GM12873 (cell line): ENCODE measurements around the gene S100A10.

ENCODE experiments used
- TF ChIP-seq, protein P1 (sequence below): IDR thresholded peaks from 2 replicates; pipeline ENCODE4 v1.5.1; 2012; ENCODE audit warnings: low read depth, mild to moderate bottlenecking, moderate library complexity, low read length, control low read depth; ENCODE audit not compliant: insufficient read depth; ENCODE audit errors: missing control alignments

S100A10 gene, protein sequence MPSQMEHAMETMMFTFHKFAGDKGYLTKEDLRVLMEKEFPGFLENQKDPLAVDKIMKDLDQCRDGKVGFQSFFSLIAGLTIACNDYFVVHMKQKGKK

GRCh38 chr1:151993734-151994496 lies at the start of gene S100A10:
Gene S100A10 (minus strand): TSS chr1:151993859. CDS start chr1:151986230, 7,629 bp downstream.
- TF ChIP-seq, protein P1, sequence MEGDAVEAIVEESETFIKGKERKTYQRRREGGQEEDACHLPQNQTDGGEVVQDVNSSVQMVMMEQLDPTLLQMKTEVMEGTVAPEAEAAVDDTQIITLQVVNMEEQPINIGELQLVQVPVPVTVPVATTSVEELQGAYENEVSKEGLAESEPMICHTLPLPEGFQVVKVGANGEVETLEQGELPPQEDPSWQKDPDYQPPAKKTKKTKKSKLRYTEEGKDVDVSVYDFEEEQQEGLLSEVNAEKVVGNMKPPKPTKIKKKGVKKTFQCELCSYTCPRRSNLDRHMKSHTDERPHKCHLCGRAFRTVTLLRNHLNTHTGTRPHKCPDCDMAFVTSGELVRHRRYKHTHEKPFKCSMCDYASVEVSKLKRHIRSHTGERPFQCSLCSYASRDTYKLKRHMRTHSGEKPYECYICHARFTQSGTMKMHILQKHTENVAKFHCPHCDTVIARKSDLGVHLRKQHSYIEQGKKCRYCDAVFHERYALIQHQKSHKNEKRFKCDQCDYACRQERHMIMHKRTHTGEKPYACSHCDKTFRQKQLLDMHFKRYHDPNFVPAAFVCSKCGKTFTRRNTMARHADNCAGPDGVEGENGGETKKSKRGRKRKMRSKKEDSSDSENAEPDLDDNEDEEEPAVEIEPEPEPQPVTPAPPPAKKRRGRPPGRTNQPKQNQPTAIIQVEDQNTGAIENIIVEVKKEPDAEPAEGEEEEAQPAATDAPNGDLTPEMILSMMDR, result no peak

DNA sequence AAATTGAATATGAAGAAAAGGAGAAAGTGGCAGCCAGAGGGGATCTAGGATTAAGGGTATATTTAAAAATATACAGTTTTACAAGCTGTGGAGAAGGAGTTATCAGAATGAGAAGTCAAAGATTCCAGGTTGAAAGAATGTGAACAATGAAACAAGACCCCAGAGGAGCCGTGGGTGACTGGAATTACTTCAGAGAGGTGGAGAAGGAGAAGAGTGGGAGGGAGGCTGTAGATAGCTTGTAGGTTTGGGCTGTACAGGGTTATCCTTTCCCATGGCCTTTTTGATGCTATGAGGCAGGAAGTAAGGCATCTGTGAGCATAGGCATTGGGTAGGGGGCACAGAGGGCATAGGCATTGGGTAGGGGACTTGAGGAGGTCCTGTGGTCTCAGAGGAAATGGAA lies 48.4 kb upstream of the S100A10 start:
- TF ChIP-seq, protein P1, result no peak

- TF ChIP-seq, protein P1, result no peak
Observed at GRCh38 chr1:152039886-152040285, 46.2 kb upstream of the S100A10 start.

GRCh38 chr1:152039461-152039860 lies 45.8 kb upstream of the S100A10 start:
- TF ChIP-seq, protein P1, result no peak

DNA sequence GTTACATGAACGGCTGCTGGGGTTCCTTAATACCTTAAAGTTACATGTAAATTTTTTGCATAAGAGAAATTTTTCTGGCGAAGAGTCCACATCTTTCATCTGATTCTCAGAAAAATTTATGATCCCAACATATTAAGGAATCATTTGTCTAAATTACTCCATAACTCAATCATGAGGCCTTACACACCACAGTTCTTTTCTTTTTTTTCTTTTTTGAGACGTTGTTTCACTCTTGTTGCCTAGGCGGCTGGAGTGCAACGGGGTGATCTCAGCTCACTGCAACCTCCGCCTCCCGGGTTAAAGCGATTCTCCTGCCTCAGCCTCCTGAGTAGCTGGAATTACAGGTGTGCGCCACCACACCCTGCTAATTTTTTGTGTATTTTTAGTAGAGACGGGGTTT lies 45.2 kb upstream of the S100A10 start:
- TF ChIP-seq, protein P1, result no peak

GRCh38 chr1:152036267-152037216 lies 42.9 kb upstream of the S100A10 start, which contains the start of gene S100A11:
Gene S100A11 (minus strand): TSS chr1:152037004. CDS start chr1:152036915, 89 bp downstream.
- TF ChIP-seq, protein P1, result no peak
